Lung microvascular endothelial cell (primary cell): ENCODE results near the gene INPP4A. TPM values are rescaled to one million over a fixed set of nuclear protein-coding genes. Genes with fewer than 3 reads are reported as not detected.
A peak's percentile ranks its signal among the peaks of the same experiment; 100 is the strongest.

Experiments used
- DNase-seq, 2 donors: peaks; one replicate each; pipeline versions ENCODE4 v3.0.0 to v3.0.0-alpha.2; 2010; ENCODE audit warnings: low read depth in 2 of 2
- total RNA-seq: library from RNA; depleted of rRNA; stranded (reverse); fragments of >200 nt; gene quantifications from 2 replicates; pipeline ENCODE4 v1.2.1, GENCODE V29; 2014

The INPP4A gene
- total RNA-seq, 1 donor from 2014 or later = 18.5 TPM

DNA sequence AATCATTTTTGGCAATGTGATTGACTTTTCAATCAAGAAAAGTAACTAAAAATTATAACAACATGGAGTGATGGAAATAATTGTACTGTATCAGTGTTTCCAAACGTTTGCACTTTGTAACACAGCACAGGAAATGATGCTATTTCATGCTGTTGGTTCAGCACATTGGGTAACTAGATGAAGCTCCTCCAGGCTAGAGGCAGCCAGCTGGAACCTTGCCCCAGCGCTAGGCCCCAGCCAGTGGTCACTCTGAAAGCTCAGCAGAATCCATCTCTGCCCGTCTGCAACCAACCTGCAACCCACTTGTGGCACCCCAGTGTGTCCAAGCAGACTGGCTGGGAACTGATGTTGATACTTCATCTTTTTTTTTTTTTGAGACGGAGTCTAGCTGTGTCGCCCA, 179.0 kb downstream of the INPP4A start:
- peak; percentile 67 to 94 for DNase-seq

DNA sequence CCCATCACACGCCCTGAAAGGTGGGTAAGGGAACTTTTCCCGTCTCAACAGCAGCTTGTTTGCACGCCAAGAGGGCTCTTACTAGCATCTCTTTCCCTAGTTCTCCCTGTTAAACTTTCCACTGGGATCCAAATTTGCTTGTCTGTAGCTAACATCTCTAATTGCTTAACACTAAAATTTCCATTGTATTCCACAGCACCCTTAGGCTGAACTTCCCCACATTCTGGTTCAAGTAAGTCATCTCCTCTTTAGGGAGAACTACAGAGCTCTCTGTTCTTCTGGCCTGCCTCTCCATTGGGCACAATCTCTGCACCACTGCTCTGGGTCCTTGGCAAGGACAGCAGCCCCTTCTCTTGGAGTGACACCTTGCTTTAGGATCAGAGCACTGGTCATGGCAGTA, 187.7 kb downstream of the INPP4A start:
- no peak for DNase-seq

DNA sequence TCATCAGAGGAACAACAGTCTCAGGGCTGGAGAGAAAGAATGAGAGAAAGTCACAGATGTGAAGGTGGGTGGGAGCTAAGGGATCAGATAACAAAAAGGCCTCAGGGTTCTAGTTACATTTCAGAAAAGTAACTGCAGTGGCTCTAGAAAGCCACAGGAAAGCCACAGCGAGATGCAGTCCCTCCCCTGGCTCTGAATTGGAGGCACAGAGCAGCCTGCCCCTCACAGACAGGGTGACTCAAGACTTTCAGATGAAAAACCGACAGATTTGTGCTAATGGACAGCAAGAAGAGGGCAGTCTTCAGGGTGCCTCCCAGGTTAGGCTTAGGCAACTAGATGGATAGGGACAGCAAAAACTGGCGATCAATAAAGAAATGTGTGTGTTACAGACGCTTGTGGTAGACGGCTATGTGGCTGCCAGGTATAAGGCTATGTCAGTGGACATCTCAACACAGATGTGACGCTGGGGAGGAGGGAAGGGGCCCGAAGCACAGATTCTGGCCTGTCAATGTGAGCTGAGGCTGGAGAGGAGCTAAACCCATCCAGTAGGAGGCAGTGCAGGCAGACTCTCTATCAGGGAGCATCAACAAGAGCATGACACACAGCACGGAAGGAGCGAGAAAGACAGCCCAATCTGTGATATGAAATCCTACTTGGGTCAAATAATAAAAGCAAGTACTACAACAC, 189.9 kb downstream of the INPP4A start:
- DNase-seq = peak; percentile 7 to 46

DNA sequence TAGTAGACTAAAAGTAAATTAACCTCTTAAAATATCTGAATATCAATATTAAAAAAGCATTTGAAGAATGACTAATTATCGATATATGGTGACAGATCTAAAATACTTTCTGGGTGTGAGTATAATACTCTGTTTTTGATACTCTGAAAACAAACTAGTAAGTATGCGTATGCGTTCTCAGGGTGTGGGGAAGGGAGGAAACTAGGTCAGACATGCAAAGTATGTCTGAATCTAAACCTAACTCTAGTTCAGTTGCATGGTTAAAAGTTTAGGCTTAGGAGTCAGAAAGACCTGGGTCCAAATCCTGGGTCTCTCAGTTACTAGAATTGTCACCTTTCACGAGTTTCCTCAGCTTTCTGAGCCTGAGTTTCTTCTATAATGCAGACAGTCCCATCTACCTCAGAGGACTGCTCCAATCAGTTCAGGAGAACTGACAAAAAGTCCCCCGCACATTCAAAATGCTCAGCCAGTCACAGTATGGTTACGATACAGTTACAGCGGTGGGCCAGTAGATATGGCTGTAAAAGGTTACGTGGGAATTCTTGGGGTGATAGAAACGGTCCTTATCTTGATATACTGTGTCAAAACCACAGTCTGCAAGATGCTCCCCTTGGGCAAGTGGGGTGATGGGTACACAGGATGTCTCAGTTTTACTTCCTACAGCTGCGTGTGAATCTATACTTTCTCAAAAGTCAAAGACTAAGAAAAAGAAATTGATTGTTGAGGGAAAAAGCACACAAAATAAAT, 192.9 kb downstream of the INPP4A start:
- DNase-seq = no peak

DNA sequence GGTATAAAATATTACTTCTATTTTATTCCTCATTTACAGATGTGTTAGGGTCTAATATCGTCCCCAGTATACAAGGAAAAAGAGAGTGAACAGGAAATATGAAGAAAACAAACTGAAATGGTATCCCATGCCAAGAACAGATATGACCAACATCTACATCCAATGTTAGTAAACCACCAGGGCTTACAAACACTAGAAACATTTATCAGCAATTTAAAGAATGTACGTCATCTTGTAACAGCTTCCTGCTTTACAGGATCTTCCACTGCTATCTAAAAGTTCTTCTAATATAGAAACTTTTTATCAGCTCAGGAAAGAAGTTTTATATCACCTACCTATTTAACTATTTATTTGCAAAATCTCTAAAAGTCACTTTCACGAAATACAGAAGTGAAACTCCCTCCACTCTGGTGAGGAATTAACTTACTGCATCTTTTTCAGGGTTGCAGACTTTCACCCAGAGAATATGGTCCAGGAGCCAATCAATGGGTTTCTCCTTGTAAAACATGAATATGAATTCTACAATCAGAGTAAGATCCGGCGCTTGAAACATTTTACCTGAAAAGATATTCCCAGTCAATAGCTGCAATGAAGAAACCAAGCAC, 198.9 kb downstream of the INPP4A start:
- DNase-seq = peak in 1 of 2 donors; percentile 24

Other genes with a start within 250 kb of the INPP4A start
- not detected in 2 replicates for gene CNGA3, start 98.4 kb upstream of the INPP4A start, total RNA-seq
- 17.4 and 24.8 TPM in 2 replicates for gene COA5, start 163.7 kb downstream of the INPP4A start, total RNA-seq
- 30.7 and 44.8 TPM in 2 replicates for gene UNC50, start 163.7 kb downstream of the INPP4A start, total RNA-seq